K562 (cell line): Measurements from ENCODE around the gene KRT4.

Experiments used
- CHD1 ChIP-seq: fragments of 200-600 bp; sonication (generic); IDR thresholded peaks from one replicate; pipeline ENCODE4 v1.6.1; 2012; ENCODE audit warnings: mild to moderate bottlenecking, moderate library complexity, low read length, inconsistent platforms
- EHMT2 ChIP-seq: fragments of 450-650 bp; IDR thresholded peaks from 2 replicates; pipeline ENCODE4 v1.6.1; 2018; ENCODE audit warnings: antibody characterized with exemption
- ELF2 ChIP-seq: fragments of 250-450 bp; sonication (Bioruptor Pico); IDR thresholded peaks from 2 replicates; pipeline ENCODE4 v1.5.0; 2021; ENCODE audit warnings: mild to moderate bottlenecking
- JUND ChIP-seq, 2 experiments: IDR thresholded peaks; 2 replicates in 1 of 2; 3 replicates in 1 of 2; pipeline ENCODE4 v1.6.1; 2011; ENCODE audit warnings: borderline replicate concordance in 2 of 2, low read depth in 2 of 2, low read length in 2 of 2, improper control_type of control experiment in 1 of 2, missing biosample characterization in 1 of 2, missing genetic modification characterization in 1 of 2, missing genetic modification reagents in 1 of 2
- KAT8 ChIP-seq: fragments of 450-650 bp; IDR thresholded peaks from 2 replicates; pipeline ENCODE4 v1.6.1; 2016; ENCODE audit warnings: low read depth, mild to moderate bottlenecking
- MEF2D ChIP-seq: conservative IDR thresholded peaks from 2 replicates; pipeline ENCODE4 v1.6.1; 2016; ENCODE audit warnings: low read depth, missing genetic modification characterization, missing compliant biosample characterization
- NR2C1 ChIP-seq, 2 experiments: fragments of 450-650 bp; IDR thresholded peaks; 2 replicates each; pipeline ENCODE4 v1.6.1; 2017; ENCODE audit warnings: mild to moderate bottlenecking in 2 of 2, antibody characterized with exemption in 1 of 2, inconsistent platforms in 1 of 2, missing compliant biosample characterization in 1 of 2, missing genetic modification characterization in 1 of 2
- POLR2AphosphoS5 ChIP-seq: IDR thresholded peaks from 2 replicates; pipeline ENCODE4 v1.6.1; 2011; ENCODE audit warnings: mild to moderate bottlenecking, low read depth, low read length, moderate library complexity; ENCODE audit not compliant: control insufficient read depth, insufficient read depth
- TF ChIP-seq, protein P1 (sequence below), 3 experiments: IDR thresholded peaks in 2 of 3; conservative IDR thresholded peaks in 1 of 3; 2 replicates each; pipeline ENCODE4 v1.5.1; 2011 to 2012; ENCODE audit warnings: low read length in 3 of 3, mild to moderate bottlenecking in 3 of 3, control low read depth in 2 of 3, improper control_type of control experiment in 1 of 3, inconsistent platforms in 1 of 3, low read depth in 1 of 3, mixed read lengths in 1 of 3, moderate library complexity in 1 of 3; ENCODE audit not compliant: insufficient read depth in 2 of 3
- TF ChIP-seq, protein P2 (sequence below): fragments of 250-450 bp; sonication (Bioruptor Pico); IDR thresholded peaks from 2 replicates; pipeline ENCODE4 v1.5.0; 2020; ENCODE audit warnings: mild to moderate bottlenecking
- TF ChIP-seq, protein P3 (sequence below): sonication (generic); formaldehyde crosslinking; IDR thresholded peaks from 2 replicates; pipeline ENCODE4 v1.4.0; 2020; ENCODE audit warnings: mild to moderate bottlenecking, missing genetic modification reagents
- TF ChIP-seq, protein P4 (sequence below): fragments of 250-450 bp; sonication (Bioruptor Pico); IDR thresholded peaks from 2 replicates; pipeline ENCODE4 v1.5.0; 2021

DNA sequence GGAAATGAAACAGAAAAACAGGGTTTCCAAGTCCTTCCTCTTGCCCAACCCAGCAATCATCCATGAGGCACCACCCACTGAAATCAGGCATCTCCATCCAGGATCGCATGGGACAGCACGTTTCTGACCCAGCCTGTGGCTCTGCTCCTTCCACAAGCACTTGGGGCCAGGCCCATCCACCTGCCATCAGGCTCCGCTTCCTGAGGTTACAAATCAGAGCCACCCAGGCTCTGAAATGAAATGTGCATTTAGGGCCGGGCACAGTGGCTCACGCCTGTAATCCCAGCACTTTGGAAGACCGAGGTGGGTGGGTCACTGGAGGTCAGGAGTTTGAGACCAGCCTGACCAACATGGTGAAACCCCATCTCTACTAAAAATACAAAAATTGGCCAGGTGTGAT, 35.6 kb upstream of the KRT4 start:
- no peak for TF ChIP-seq CHD1
- no peak for TF ChIP-seq NR2C1 (IDR thresholded peaks at IDR 0.05)
- no peak for TF ChIP-seq NR2C1 (tag; IDR thresholded peaks at IDR 0.05)
- TF ChIP-seq, protein P1, sequence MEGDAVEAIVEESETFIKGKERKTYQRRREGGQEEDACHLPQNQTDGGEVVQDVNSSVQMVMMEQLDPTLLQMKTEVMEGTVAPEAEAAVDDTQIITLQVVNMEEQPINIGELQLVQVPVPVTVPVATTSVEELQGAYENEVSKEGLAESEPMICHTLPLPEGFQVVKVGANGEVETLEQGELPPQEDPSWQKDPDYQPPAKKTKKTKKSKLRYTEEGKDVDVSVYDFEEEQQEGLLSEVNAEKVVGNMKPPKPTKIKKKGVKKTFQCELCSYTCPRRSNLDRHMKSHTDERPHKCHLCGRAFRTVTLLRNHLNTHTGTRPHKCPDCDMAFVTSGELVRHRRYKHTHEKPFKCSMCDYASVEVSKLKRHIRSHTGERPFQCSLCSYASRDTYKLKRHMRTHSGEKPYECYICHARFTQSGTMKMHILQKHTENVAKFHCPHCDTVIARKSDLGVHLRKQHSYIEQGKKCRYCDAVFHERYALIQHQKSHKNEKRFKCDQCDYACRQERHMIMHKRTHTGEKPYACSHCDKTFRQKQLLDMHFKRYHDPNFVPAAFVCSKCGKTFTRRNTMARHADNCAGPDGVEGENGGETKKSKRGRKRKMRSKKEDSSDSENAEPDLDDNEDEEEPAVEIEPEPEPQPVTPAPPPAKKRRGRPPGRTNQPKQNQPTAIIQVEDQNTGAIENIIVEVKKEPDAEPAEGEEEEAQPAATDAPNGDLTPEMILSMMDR (IDR thresholded peaks at IDR 0.05 in 2 of 3, conservative IDR thresholded peaks at IDR 0.05 in 1 of 3; ENCODE audit: insufficient read depth in 2 of 3, low read depth in 1 of 3, low read length in 3 of 3), result no peak
- TF ChIP-seq, protein P2, sequence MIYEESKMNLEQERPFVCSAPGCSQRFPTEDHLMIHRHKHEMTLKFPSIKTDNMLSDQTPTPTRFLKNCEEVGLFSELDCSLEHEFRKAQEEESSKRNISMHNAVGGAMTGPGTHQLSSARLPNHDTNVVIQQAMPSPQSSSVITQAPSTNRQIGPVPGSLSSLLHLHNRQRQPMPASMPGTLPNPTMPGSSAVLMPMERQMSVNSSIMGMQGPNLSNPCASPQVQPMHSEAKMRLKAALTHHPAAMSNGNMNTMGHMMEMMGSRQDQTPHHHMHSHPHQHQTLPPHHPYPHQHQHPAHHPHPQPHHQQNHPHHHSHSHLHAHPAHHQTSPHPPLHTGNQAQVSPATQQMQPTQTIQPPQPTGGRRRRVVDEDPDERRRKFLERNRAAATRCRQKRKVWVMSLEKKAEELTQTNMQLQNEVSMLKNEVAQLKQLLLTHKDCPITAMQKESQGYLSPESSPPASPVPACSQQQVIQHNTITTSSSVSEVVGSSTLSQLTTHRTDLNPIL (CRISPR knock-in tag), result no peak
- TF ChIP-seq KAT8, result no peak
- no peak for TF ChIP-seq JUND (IDR thresholded peaks at IDR 0.05; ENCODE audit: borderline replicate concordance, low read depth, low read length)
- no peak for TF ChIP-seq JUND (tag; IDR thresholded peaks at IDR 0.05; ENCODE audit: borderline replicate concordance, low read depth, low read length)
- TF ChIP-seq, protein P3, sequence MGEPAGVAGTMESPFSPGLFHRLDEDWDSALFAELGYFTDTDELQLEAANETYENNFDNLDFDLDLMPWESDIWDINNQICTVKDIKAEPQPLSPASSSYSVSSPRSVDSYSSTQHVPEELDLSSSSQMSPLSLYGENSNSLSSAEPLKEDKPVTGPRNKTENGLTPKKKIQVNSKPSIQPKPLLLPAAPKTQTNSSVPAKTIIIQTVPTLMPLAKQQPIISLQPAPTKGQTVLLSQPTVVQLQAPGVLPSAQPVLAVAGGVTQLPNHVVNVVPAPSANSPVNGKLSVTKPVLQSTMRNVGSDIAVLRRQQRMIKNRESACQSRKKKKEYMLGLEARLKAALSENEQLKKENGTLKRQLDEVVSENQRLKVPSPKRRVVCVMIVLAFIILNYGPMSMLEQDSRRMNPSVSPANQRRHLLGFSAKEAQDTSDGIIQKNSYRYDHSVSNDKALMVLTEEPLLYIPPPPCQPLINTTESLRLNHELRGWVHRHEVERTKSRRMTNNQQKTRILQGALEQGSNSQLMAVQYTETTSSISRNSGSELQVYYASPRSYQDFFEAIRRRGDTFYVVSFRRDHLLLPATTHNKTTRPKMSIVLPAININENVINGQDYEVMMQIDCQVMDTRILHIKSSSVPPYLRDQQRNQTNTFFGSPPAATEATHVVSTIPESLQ (CRISPR knock-in tag), result no peak
- TF ChIP-seq, protein P4, sequence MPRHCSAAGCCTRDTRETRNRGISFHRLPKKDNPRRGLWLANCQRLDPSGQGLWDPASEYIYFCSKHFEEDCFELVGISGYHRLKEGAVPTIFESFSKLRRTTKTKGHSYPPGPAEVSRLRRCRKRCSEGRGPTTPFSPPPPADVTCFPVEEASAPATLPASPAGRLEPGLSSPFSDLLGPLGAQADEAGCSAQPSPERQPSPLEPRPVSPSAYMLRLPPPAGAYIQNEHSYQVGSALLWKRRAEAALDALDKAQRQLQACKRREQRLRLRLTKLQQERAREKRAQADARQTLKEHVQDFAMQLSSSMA (CRISPR knock-in tag), result no peak
- TF ChIP-seq EHMT2, result no peak
- no peak for TF ChIP-seq MEF2D (tag)
- no peak for TF ChIP-seq POLR2AphosphoS5
- TF ChIP-seq ELF2 (CRISPR knock-in tag), result no peak
